ENCODE measurements around the gene MBOAT7.

MBOAT7 gene

DNA sequence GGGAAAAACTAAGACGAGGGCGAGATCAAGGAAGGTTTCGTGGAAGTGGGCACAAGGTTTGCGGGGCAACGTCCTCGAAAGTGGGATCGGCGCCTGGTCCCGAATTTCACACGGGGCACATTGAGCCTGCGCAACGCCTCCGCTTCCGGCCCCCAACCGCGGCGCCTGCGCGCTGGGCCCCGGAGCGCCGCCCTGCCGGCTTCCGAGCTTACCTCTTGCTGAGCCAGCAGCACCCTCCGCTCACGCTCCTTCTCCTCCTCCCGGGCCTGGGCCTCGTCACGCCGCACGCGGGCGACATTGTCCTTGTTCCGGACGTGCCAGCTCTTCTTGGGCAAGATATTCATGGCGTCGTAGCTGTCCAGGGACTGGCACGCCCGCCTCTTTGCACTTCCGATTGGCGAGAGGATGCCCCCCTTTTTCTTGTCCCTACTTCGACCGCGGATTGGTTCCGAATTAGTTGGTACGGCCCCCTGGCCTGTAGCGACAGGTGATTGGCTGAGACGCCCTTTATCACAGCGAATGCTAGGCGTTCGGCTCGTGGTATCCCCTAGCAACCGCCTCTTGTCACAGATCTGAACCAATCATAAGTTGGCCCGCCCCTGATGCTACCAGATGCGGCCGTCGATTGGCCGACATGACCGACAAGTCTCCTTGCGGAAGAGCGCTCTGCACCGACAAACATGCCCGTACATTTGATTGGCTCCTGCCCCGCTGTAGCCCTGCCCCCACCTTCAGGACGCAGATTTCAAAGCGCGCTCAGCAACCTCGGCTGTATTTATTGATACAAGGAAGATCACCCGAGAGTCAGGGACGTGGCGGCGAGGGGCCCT, 29.8 kb downstream of the MBOAT7 start, which contains the start of gene LENG1:
Gene LENG1 (minus strand): TSS at position 370 of the 830 bp plus-strand sequence. CDS start 26 bp downstream, at position 344.
- Histone ChIP-seq H3K4me3 (replicated peaks; ENCODE audit: insufficient read depth, low read length) (peak within 1 kb of the TSS; percentile 52), H3K27ac (replicated peaks) (peak within 1 kb of the TSS; percentile 98), H3K27me3 (ENCODE audit: insufficient read depth, poor library complexity, severe bottlenecking) (no peaks in the 10 kb centered on the region)
- peak; percentile 100 for DNase-seq (ENCODE audit: low read depth in 1 of 2, low spot score in 1 of 2)
- TF ChIP-seq GABPA (IDR thresholded peaks at IDR 0.05; ENCODE audit: low read depth) (peak; percentile 58; the same call in 1 of the 2 replicates), SPI1 (IDR thresholded peaks at IDR 0.05; ENCODE audit: borderline replicate concordance, low read depth) (peak; percentile 28; the same call in 1 of the 2 replicates), POLR2AphosphoS5 (IDR thresholded peaks at IDR 0.05; ENCODE audit: low read depth) (peak; percentile 66)
- TF ChIP-seq, protein P1, sequence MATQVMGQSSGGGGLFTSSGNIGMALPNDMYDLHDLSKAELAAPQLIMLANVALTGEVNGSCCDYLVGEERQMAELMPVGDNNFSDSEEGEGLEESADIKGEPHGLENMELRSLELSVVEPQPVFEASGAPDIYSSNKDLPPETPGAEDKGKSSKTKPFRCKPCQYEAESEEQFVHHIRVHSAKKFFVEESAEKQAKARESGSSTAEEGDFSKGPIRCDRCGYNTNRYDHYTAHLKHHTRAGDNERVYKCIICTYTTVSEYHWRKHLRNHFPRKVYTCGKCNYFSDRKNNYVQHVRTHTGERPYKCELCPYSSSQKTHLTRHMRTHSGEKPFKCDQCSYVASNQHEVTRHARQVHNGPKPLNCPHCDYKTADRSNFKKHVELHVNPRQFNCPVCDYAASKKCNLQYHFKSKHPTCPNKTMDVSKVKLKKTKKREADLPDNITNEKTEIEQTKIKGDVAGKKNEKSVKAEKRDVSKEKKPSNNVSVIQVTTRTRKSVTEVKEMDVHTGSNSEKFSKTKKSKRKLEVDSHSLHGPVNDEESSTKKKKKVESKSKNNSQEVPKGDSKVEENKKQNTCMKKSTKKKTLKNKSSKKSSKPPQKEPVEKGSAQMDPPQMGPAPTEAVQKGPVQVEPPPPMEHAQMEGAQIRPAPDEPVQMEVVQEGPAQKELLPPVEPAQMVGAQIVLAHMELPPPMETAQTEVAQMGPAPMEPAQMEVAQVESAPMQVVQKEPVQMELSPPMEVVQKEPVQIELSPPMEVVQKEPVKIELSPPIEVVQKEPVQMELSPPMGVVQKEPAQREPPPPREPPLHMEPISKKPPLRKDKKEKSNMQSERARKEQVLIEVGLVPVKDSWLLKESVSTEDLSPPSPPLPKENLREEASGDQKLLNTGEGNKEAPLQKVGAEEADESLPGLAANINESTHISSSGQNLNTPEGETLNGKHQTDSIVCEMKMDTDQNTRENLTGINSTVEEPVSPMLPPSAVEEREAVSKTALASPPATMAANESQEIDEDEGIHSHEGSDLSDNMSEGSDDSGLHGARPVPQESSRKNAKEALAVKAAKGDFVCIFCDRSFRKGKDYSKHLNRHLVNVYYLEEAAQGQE (IDR thresholded peaks at IDR 0.05; ENCODE audit: insufficient replicate concordance, low read depth) = no peak
- TF ChIP-seq, protein P2, sequence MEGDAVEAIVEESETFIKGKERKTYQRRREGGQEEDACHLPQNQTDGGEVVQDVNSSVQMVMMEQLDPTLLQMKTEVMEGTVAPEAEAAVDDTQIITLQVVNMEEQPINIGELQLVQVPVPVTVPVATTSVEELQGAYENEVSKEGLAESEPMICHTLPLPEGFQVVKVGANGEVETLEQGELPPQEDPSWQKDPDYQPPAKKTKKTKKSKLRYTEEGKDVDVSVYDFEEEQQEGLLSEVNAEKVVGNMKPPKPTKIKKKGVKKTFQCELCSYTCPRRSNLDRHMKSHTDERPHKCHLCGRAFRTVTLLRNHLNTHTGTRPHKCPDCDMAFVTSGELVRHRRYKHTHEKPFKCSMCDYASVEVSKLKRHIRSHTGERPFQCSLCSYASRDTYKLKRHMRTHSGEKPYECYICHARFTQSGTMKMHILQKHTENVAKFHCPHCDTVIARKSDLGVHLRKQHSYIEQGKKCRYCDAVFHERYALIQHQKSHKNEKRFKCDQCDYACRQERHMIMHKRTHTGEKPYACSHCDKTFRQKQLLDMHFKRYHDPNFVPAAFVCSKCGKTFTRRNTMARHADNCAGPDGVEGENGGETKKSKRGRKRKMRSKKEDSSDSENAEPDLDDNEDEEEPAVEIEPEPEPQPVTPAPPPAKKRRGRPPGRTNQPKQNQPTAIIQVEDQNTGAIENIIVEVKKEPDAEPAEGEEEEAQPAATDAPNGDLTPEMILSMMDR (IDR thresholded peaks at IDR 0.05; ENCODE audit: insufficient read depth, low read length) = no peak

DNA sequence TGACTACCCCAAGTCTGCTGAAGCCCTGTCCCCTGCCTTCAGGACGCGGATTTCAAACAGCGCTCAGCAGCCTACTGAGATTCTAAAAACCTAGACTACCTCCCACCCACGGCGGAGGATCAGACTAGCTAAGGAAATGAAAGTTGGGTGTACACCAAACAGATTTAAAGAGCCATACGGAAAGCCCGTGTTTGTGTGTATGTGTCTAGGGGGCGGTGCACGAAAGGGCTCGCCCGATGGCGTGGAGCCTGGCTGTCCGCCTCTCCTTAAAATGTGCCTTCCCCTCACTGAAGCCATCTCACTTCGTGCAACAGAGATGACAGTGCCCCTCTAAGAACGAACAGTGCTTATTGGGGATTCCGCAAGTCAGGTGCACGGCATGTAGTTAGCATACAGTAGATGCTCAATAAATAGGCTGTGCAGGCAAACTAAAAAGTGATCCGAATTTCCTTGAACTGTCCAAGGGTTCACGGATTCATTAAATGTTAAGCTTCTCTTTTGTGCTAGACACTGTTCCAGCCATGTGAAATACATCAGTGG, 30.5 kb downstream of the MBOAT7 start:
- Histone ChIP-seq H3K4me3 (replicated peaks; ENCODE audit: insufficient read depth, low read length) (peak overlapping the region; percentile 46), H3K27ac (replicated peaks) (peak overlapping the region; percentile 98), H3K27me3 (ENCODE audit: insufficient read depth, poor library complexity, severe bottlenecking) (no peaks in the 10 kb centered on the region)
- TF ChIP-seq SPI1 (IDR thresholded peaks at IDR 0.05; ENCODE audit: borderline replicate concordance, low read depth) (no peak), GABPA (IDR thresholded peaks at IDR 0.05; ENCODE audit: low read depth) (no peak), POLR2AphosphoS5 (IDR thresholded peaks at IDR 0.05; ENCODE audit: low read depth) (no peak)
- TF ChIP-seq, protein P1 (IDR thresholded peaks at IDR 0.05; ENCODE audit: insufficient replicate concordance, low read depth) = no peak
- TF ChIP-seq, protein P2 (IDR thresholded peaks at IDR 0.05; ENCODE audit: insufficient read depth, low read length) = no peak
- DNase-seq (ENCODE audit: low read depth in 1 of 2, low spot score in 1 of 2) = no peak

DNA sequence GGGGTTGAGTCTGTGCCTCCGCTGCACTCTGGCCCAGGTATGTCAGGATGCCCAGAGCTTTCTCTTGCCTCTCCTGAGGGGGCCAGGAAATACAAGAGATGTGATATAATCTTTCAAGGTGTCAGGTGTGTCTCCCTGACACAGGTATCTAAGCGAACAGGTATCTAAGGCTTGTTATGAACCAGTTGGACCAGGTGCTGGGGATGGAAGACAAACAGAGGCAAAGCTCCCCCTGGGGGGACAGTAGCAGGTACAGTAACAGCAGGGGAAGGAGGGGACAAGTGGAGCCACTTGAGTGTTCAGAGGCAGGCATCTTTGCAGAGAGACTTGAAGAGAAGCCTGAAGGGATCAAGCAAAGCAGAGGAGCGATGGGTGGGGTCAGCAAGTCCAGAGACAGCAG, 32.4 kb downstream of the MBOAT7 start:
- Histone ChIP-seq H3K4me3 (replicated peaks; ENCODE audit: insufficient read depth, low read length) (no peak overlapping the region), H3K27me3 (ENCODE audit: insufficient read depth, poor library complexity, severe bottlenecking) (no peaks in the 10 kb centered on the region), H3K27ac (replicated peaks) (no peak overlapping the region)
- no peak for TF ChIP-seq POLR2AphosphoS5 (IDR thresholded peaks at IDR 0.05; ENCODE audit: low read depth)
- TF ChIP-seq SPI1 (IDR thresholded peaks at IDR 0.05; ENCODE audit: borderline replicate concordance, low read depth) = no peak
- TF ChIP-seq GABPA (IDR thresholded peaks at IDR 0.05; ENCODE audit: low read depth) = no peak
- TF ChIP-seq, protein P1 (IDR thresholded peaks at IDR 0.05; ENCODE audit: insufficient replicate concordance, low read depth) = no peak
- TF ChIP-seq, protein P2 (IDR thresholded peaks at IDR 0.05; ENCODE audit: insufficient read depth, low read length) = no peak
- DNase-seq (ENCODE audit: low read depth in 1 of 2, low spot score in 1 of 2) = no peak
